Cardiac muscle cell (in vitro differentiated cells and primary cell): ENCODE results near the gene AKAP17A. TPM values are rescaled to one million over a fixed set of nuclear protein-coding genes. Genes with fewer than 3 reads are reported as not detected.

Experiments
- DNase-seq, 2 donors: peaks; one replicate each; pipeline versions ENCODE4 v3.0.0 to v3.0.0-alpha.2; 2010 to 2017; ENCODE audit warnings: low read depth in 1 of 2, low spot score in 1 of 2
- H3K27ac ChIP-seq: fragments of 200-600 bp; sonication (generic); 2 replicates; pipeline ENCODE4 v1.5.1; 2016
- H3K27me3 ChIP-seq: fragments of 200-600 bp; sonication (generic); 2 replicates; pipeline ENCODE4 v1.6.0; 2016; ENCODE audit warnings: control low read depth
- H3K36me3 ChIP-seq: fragments of 200-600 bp; sonication (generic); 2 replicates; pipeline ENCODE4 v1.5.1; 2016; ENCODE audit warnings: control low read depth
- H3K4me1 ChIP-seq: fragments of 200-600 bp; sonication (generic); 2 replicates; pipeline ENCODE4 v1.8.1; 2017; ENCODE audit warnings: low read depth, mild to moderate bottlenecking, mixed run types
- H3K4me3 ChIP-seq: fragments of 200-600 bp; sonication (generic); 2 replicates; pipeline ENCODE4 v1.5.1; 2016; ENCODE audit warnings: mild to moderate bottlenecking
- H3K9me3 ChIP-seq: fragments of 200-600 bp; sonication (generic); 2 replicates; pipeline ENCODE4 v1.5.1; 2017; ENCODE audit warnings: low read depth, mild to moderate bottlenecking, control low read depth
- polyA plus RNA-seq: library from polyadenylated mRNA; unstranded; fragments of >200 nt; fragmentation: Nextera tagmentation; extraction: Ambion mirVana; gene quantifications from 2 replicates; pipeline ENCODE4 v1.2.1, GENCODE V29; 2016
- total RNA-seq: library from RNA; depleted of rRNA; stranded (reverse); fragments of >200 nt; gene quantifications from 2 replicates; pipeline ENCODE4 v1.2.3, GENCODE V29; 2016
- TF ChIP-seq, protein P1 (sequence below): IDR thresholded peaks from 2 replicates; pipeline ENCODE4 v1.5.1; 2012; ENCODE audit warnings: low read depth, mild to moderate bottlenecking, low read length

Gene AKAP17A
- total and polyA plus RNA-seq, 2 experiments from 2014 or later, result 87.4 to 99.7 TPM

DNA sequence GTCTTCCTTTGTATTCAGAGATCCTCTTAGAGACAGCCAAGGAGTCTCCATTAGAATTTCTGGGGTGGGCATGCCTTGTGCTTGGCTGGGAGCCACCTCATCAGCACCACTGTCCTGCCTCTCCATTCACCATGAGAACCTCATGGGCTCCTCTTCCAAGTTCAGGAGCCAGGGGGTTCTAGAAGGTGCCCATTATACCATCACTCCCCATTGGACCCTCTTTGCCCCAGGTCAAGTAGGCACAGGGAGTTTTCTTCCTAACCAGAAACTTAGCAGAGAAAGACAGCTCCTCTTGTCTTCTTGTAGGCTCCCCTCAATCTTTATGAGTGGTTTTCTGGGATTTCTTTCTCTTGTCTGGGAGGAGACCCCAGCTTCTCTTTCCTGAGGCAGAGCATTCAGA lies 54.6 kb downstream of the AKAP17A start:
- no peak for DNase-seq
- TF ChIP-seq, protein P1, sequence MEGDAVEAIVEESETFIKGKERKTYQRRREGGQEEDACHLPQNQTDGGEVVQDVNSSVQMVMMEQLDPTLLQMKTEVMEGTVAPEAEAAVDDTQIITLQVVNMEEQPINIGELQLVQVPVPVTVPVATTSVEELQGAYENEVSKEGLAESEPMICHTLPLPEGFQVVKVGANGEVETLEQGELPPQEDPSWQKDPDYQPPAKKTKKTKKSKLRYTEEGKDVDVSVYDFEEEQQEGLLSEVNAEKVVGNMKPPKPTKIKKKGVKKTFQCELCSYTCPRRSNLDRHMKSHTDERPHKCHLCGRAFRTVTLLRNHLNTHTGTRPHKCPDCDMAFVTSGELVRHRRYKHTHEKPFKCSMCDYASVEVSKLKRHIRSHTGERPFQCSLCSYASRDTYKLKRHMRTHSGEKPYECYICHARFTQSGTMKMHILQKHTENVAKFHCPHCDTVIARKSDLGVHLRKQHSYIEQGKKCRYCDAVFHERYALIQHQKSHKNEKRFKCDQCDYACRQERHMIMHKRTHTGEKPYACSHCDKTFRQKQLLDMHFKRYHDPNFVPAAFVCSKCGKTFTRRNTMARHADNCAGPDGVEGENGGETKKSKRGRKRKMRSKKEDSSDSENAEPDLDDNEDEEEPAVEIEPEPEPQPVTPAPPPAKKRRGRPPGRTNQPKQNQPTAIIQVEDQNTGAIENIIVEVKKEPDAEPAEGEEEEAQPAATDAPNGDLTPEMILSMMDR, result no peak
- Histone ChIP-seq H3K27me3 (no peaks in the 10 kb centered on the region), H3K27ac (no peak overlapping the region), H3K4me3 (no peak overlapping the region), H3K4me1 (no peaks in the 10 kb centered on the region), H3K9me3 (no peaks in the 10 kb centered on the region), H3K36me3 (no peaks in the 10 kb centered on the region)

DNA sequence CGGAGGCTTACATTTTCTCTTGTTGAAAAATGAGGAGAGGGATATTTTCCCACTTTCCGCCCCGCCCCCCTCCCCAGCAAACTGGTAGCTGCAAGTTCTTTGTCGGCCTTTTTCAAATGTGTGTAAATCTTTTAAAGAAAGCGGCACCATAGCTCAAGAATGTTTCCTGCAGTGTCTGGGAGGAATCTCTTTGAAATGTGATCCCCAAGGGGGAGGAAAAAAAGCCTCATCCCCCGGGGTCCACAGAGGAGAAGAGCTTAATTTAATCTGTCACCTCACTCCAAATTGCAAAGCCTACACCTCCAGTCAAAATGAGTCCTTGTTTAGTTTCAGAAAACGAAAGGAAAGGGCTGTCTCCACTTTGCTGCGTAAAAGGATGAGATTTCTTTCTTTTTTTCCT lies 58.2 kb downstream of the AKAP17A start:
- Histone ChIP-seq H3K27me3 (no peaks in the 10 kb centered on the region), H3K36me3 (no peaks in the 10 kb centered on the region), H3K4me1 (no peaks in the 10 kb centered on the region), H3K27ac (no peak overlapping the region), H3K9me3 (no peaks in the 10 kb centered on the region), H3K4me3 (no peak overlapping the region)
- DNase-seq, result no peak
- TF ChIP-seq, protein P1, result no peak

Other genes starting within 250 kb of the AKAP17A start
- 484 and 592 TPM in 2 replicates for gene SLC25A6, start 199.5 kb upstream of the AKAP17A start, total RNA-seq
- 370 and 468 TPM in 2 replicates for gene SLC25A6, start 199.5 kb upstream of the AKAP17A start, polyA plus RNA-seq
- 26.2 and 43.8 TPM in 2 replicates for gene ASMTL, start 138.7 kb upstream of the AKAP17A start, total RNA-seq
- 36.5 and 62.9 TPM in 2 replicates for gene ASMTL, start 138.7 kb upstream of the AKAP17A start, polyA plus RNA-seq
- gene P2RY8, start 54.4 kb upstream of the AKAP17A start, total RNA-seq, result not detected in 2 replicates
- 0.09 TPM in 1 of 2 replicates, not detected in the other for gene P2RY8, start 54.4 kb upstream of the AKAP17A start, polyA plus RNA-seq
- not detected in 2 replicates for gene ASMT, start 23.5 kb downstream of the AKAP17A start, total RNA-seq
- not detected in 2 replicates for gene ASMT, start 23.5 kb downstream of the AKAP17A start, polyA plus RNA-seq